ENCODE measurements around the gene WDR81. TPM values are rescaled to one million over a fixed set of nuclear protein-coding genes. Genes with fewer than 3 reads are reported as not detected.

The WDR81 gene
- total and polyA plus RNA-seq, 2 experiments from 2014 or later: 3.5 to 14.5 TPM

DNA sequence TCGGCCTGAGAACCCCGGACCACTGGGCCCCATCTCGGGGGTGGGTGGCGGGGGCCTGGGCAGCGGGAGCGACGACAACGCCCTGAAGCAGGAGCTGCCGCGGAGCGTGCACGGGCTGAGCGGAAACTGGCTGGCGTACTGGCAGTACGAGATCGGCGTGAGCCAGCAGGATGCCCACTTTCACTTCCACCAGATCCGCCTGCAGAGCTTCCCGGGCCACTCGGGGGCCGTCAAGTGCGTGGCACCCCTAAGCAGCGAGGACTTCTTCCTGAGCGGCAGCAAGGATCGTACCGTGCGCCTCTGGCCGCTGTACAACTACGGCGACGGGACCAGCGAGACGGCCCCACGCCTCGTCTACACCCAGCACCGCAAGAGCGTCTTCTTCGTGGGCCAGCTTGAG, 9.3 kb downstream of the WDR81 start:
- TF ChIP-seq, protein P1, sequence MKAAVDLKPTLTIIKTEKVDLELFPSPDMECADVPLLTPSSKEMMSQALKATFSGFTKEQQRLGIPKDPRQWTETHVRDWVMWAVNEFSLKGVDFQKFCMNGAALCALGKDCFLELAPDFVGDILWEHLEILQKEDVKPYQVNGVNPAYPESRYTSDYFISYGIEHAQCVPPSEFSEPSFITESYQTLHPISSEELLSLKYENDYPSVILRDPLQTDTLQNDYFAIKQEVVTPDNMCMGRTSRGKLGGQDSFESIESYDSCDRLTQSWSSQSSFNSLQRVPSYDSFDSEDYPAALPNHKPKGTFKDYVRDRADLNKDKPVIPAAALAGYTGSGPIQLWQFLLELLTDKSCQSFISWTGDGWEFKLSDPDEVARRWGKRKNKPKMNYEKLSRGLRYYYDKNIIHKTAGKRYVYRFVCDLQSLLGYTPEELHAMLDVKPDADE (IDR thresholded peaks at IDR 0.05): no peak
- TF ChIP-seq, protein P2, sequence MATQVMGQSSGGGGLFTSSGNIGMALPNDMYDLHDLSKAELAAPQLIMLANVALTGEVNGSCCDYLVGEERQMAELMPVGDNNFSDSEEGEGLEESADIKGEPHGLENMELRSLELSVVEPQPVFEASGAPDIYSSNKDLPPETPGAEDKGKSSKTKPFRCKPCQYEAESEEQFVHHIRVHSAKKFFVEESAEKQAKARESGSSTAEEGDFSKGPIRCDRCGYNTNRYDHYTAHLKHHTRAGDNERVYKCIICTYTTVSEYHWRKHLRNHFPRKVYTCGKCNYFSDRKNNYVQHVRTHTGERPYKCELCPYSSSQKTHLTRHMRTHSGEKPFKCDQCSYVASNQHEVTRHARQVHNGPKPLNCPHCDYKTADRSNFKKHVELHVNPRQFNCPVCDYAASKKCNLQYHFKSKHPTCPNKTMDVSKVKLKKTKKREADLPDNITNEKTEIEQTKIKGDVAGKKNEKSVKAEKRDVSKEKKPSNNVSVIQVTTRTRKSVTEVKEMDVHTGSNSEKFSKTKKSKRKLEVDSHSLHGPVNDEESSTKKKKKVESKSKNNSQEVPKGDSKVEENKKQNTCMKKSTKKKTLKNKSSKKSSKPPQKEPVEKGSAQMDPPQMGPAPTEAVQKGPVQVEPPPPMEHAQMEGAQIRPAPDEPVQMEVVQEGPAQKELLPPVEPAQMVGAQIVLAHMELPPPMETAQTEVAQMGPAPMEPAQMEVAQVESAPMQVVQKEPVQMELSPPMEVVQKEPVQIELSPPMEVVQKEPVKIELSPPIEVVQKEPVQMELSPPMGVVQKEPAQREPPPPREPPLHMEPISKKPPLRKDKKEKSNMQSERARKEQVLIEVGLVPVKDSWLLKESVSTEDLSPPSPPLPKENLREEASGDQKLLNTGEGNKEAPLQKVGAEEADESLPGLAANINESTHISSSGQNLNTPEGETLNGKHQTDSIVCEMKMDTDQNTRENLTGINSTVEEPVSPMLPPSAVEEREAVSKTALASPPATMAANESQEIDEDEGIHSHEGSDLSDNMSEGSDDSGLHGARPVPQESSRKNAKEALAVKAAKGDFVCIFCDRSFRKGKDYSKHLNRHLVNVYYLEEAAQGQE (IDR thresholded peaks at IDR 0.05; ENCODE audit: unreplicated experiment): no peak
- TF ChIP-seq ZNF114 (CRISPR knock-in tag; IDR thresholded peaks at IDR 0.05): no peak
- TF ChIP-seq POLR2AphosphoS5 (IDR thresholded peaks at IDR 0.05; ENCODE audit: low read depth): no peak
- no peak for TF ChIP-seq EZH2 (IDR thresholded peaks at IDR 0.05; ENCODE audit: low read depth, unreplicated experiment)
- TF ChIP-seq, protein P3, sequence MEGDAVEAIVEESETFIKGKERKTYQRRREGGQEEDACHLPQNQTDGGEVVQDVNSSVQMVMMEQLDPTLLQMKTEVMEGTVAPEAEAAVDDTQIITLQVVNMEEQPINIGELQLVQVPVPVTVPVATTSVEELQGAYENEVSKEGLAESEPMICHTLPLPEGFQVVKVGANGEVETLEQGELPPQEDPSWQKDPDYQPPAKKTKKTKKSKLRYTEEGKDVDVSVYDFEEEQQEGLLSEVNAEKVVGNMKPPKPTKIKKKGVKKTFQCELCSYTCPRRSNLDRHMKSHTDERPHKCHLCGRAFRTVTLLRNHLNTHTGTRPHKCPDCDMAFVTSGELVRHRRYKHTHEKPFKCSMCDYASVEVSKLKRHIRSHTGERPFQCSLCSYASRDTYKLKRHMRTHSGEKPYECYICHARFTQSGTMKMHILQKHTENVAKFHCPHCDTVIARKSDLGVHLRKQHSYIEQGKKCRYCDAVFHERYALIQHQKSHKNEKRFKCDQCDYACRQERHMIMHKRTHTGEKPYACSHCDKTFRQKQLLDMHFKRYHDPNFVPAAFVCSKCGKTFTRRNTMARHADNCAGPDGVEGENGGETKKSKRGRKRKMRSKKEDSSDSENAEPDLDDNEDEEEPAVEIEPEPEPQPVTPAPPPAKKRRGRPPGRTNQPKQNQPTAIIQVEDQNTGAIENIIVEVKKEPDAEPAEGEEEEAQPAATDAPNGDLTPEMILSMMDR (conservative IDR thresholded peaks at IDR 0.05; ENCODE audit: low read depth in 2 of 2): no peak
- no peak for TF ChIP-seq CREB1 (CRISPR knock-in tag; IDR thresholded peaks at IDR 0.05; ENCODE audit: low read depth)
- no peak for TF ChIP-seq NANOG (IDR thresholded peaks at IDR 0.05; ENCODE audit: borderline replicate concordance)
- no peak for TF ChIP-seq JUNB (IDR thresholded peaks at IDR 0.05; ENCODE audit: unreplicated experiment)
- TF ChIP-seq EZH2phosphoT487 (IDR thresholded peaks at IDR 0.05; ENCODE audit: unreplicated experiment): no peak
- no peak for TF ChIP-seq ZNF331 (CRISPR knock-in tag; IDR thresholded peaks at IDR 0.05; ENCODE audit: low read depth)
- TF ChIP-seq, protein P4, sequence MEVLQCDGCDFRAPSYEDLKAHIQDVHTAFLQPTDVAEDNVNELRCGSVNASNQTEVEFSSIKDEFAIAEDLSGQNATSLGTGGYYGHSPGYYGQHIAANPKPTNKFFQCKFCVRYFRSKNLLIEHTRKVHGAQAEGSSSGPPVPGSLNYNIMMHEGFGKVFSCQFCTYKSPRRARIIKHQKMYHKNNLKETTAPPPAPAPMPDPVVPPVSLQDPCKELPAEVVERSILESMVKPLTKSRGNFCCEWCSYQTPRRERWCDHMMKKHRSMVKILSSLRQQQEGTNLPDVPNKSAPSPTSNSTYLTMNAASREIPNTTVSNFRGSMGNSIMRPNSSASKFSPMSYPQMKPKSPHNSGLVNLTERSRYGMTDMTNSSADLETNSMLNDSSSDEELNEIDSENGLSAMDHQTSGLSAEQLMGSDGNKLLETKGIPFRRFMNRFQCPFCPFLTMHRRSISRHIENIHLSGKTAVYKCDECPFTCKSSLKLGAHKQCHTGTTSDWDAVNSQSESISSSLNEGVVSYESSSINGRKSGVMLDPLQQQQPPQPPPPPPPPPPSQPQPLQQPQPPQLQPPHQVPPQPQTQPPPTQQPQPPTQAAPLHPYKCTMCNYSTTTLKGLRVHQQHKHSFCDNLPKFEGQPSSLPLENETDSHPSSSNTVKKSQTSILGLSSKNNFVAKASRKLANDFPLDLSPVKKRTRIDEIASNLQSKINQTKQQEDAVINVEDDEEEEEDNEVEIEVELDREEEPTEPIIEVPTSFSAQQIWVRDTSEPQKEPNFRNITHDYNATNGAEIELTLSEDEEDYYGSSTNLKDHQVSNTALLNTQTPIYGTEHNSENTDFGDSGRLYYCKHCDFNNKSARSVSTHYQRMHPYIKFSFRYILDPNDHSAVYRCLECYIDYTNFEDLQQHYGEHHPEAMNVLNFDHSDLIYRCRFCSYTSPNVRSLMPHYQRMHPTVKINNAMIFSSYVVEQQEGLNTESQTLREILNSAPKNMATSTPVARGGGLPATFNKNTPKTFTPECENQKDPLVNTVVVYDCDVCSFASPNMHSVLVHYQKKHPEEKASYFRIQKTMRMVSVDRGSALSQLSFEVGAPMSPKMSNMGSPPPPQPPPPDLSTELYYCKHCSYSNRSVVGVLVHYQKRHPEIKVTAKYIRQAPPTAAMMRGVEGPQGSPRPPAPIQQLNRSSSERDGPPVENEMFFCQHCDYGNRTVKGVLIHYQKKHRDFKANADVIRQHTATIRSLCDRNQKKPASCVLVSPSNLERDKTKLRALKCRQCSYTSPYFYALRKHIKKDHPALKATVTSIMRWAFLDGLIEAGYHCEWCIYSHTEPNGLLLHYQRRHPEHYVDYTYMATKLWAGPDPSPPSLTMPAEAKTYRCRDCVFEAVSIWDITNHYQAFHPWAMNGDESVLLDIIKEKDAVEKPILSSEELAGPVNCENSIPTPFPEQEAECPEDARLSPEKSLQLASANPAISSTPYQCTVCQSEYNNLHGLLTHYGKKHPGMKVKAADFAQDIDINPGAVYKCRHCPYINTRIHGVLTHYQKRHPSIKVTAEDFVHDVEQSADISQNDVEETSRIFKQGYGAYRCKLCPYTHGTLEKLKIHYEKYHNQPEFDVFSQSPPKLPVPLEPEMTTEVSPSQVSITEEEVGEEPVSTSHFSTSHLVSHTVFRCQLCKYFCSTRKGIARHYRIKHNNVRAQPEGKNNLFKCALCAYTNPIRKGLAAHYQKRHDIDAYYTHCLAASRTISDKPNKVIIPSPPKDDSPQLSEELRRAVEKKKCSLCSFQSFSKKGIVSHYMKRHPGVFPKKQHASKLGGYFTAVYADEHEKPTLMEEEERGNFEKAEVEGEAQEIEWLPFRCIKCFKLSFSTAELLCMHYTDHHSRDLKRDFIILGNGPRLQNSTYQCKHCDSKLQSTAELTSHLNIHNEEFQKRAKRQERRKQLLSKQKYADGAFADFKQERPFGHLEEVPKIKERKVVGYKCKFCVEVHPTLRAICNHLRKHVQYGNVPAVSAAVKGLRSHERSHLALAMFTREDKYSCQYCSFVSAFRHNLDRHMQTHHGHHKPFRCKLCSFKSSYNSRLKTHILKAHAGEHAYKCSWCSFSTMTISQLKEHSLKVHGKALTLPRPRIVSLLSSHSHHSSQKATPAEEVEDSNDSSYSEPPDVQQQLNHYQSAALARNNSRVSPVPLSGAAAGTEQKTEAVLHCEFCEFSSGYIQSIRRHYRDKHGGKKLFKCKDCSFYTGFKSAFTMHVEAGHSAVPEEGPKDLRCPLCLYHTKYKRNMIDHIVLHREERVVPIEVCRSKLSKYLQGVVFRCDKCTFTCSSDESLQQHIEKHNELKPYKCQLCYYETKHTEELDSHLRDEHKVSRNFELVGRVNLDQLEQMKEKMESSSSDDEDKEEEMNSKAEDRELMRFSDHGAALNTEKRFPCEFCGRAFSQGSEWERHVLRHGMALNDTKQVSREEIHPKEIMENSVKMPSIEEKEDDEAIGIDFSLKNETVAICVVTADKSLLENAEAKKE (CRISPR knock-in tag; IDR thresholded peaks at IDR 0.05): no peak
- no peak for TF ChIP-seq STAT1 (IDR thresholded peaks at IDR 0.05; ENCODE audit: unreplicated experiment)
- no peak overlapping the region for H3K27ac Mint-ChIP-seq
- H3K4me3 Mint-ChIP-seq: no peak overlapping the region
- no peaks in the 10 kb centered on the region for H3K79me2 ChIP-seq (replicated peaks; ENCODE audit: insufficient read depth)
- H3K27ac ChIP-seq (ENCODE audit: low read depth): no peak overlapping the region
- H2AFZ ChIP-seq: no peak overlapping the region
- no peaks in the 10 kb centered on the region for H4K20me1 ChIP-seq (replicated peaks; ENCODE audit: insufficient read depth)
- no peaks in the 10 kb centered on the region for H3K9me2 ChIP-seq (ENCODE audit: insufficient read depth)
- peaks cover 12% of the 10 kb centered on the region for H3K36me3 Mint-ChIP-seq (ENCODE audit: low read depth)
- H3K27me3 ChIP-seq (ENCODE audit: insufficient read depth): no peaks in the 10 kb centered on the region
- peaks cover 8% of the 10 kb centered on the region; the same call in 2 of the 3 replicates for H3K9me3 Mint-ChIP-seq
- H3K4me3 ChIP-seq: no peak overlapping the region
- no peak for ATAC-seq
- H3K4me1 Mint-ChIP-seq: peaks cover 3% of the 10 kb centered on the region; the same call in 2 of the 3 replicates
- peaks cover 19% of the 10 kb centered on the region for H3K27me3 Mint-ChIP-seq (ENCODE audit: insufficient read depth, low read depth, poor library complexity)
- H3K4me2 ChIP-seq: no peak overlapping the region
- no peaks in the 10 kb centered on the region for H3K4me1 ChIP-seq (ENCODE audit: insufficient read depth)
- no peaks in the 10 kb centered on the region for H3K36me3 ChIP-seq (ENCODE audit: insufficient read depth)
- no peaks in the 10 kb centered on the region for H3F3A ChIP-seq (replicated peaks; ENCODE audit: low read depth)
- no peak for DNase-seq (ENCODE audit: low spot score)
